IPS-NIHi11 (cell line): ENCODE results near the gene RILP.
A peak's percentile ranks its signal among the peaks of the same experiment; 100 is the strongest.

ENCODE experiments used
- DNase-seq: peaks from one replicate; pipeline ENCODE4 v3.0.0; 2012; ENCODE audit warnings: mixed read lengths, low spot score

RILP gene

GRCh38 chr17:1629504-1630310 lies 20.0 kb downstream of the RILP start:
- DNase-seq = peak; percentile 51

- DNase-seq = peak; percentile 98
Measured at GRCh38 chr17:1628856-1629503, 20.7 kb downstream of the RILP start.

GRCh38 chr17:1627982-1628855 lies 21.4 kb downstream of the RILP start, which contains the start of gene SLC43A2:
SLC43A2 (minus strand) TSS chr17:1628834; CDS start chr17:1627874, 960 bp downstream.
- DNase-seq = peak; percentile 97

- DNase-seq = peak; percentile 74
Measured at GRCh38 chr17:1627182-1627981, 22.3 kb downstream of the RILP start.

- DNase-seq = no peak
Measured at GRCh38 chr17:1626333-1626732, 23.3 kb downstream of the RILP start.

- DNase-seq = no peak
Measured at GRCh38 chr17:1625581-1625980, 24.1 kb downstream of the RILP start.

GRCh38 chr17:1625053-1625452 lies 24.6 kb downstream of the RILP start:
- no peak for DNase-seq

GRCh38 chr17:1624650-1625049 lies 25.0 kb downstream of the RILP start:
- no peak for DNase-seq

GRCh38 chr17:1623057-1623630 lies 26.5 kb downstream of the RILP start:
- DNase-seq = no peak

- no peak for DNase-seq
Measured at GRCh38 chr17:1621273-1621954, 28.3 kb downstream of the RILP start.

- DNase-seq = no peak
Measured at GRCh38 chr17:1620486-1620885, 29.2 kb downstream of the RILP start.

GRCh38 chr17:1617620-1618174 lies 32.0 kb downstream of the RILP start:
- DNase-seq = no peak

- no peak for DNase-seq
Measured at GRCh38 chr17:1616101-1616500, 33.6 kb downstream of the RILP start.

GRCh38 chr17:1612400-1612799 lies 37.3 kb downstream of the RILP start:
- DNase-seq = no peak

GRCh38 chr17:1611715-1612114 lies 38.0 kb downstream of the RILP start:
- no peak for DNase-seq

- no peak for DNase-seq
Measured at GRCh38 chr17:1608676-1609075, 41.0 kb downstream of the RILP start.

- no peak for DNase-seq
Measured at GRCh38 chr17:1607971-1608320, 41.7 kb downstream of the RILP start.

- DNase-seq = no peak
Measured at GRCh38 chr17:1606352-1606985, 43.2 kb downstream of the RILP start.

GRCh38 chr17:1605681-1606351 lies 43.9 kb downstream of the RILP start:
- no peak for DNase-seq
